Coronary artery (tissue), 2 donors: ENCODE results near the gene PAQR3.
A peak's percentile ranks its signal among the peaks of the same experiment; 100 is the strongest.

Experiments
- DNase-seq: peaks from one replicate; pipeline ENCODE4 v3.0.0-alpha.2; 2017; ENCODE audit warnings: low spot score
- H3K27ac ChIP-seq, 2 donors: fragments of 200-600 bp; sonication (generic); one replicate each; pipeline ENCODE4 v1.5.1; 2016 to 2019
- H3K4me3 ChIP-seq: fragments of 200-600 bp; sonication (generic); 2 replicates; pipeline ENCODE4 v1.5.1; 2016; ENCODE audit warnings: mild to moderate bottlenecking, moderate library complexity
- TF ChIP-seq, protein P1 (sequence below): fragments of 200-600 bp; sonication (generic); IDR thresholded peaks from one replicate; pipeline ENCODE4 v1.5.1; 2019; ENCODE audit warnings: antibody characterized with exemption

The PAQR3 gene

DNA sequence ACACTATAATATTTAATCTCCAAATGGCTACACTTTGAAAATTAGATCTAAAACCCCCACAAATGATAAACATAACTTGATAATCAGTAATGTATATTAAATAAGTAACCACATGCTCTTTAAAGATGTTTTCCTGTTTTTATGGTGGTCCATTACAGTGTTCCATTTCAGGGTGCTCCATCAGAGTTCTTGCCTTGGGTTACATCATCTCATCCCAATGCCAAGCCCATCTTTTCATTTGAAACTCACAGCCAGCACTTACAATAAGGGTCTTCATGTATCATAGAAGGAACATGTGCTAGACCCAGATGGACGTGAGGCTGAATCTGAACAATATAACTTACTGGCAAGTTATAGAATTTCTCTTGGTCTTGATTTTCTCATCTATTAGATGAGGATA, 10.5 kb upstream of the PAQR3 start:
- H3K4me3 ChIP-seq = no peak overlapping the region
- no peak for DNase-seq
- H3K27ac ChIP-seq = no peak overlapping the region
- TF ChIP-seq, protein P1, sequence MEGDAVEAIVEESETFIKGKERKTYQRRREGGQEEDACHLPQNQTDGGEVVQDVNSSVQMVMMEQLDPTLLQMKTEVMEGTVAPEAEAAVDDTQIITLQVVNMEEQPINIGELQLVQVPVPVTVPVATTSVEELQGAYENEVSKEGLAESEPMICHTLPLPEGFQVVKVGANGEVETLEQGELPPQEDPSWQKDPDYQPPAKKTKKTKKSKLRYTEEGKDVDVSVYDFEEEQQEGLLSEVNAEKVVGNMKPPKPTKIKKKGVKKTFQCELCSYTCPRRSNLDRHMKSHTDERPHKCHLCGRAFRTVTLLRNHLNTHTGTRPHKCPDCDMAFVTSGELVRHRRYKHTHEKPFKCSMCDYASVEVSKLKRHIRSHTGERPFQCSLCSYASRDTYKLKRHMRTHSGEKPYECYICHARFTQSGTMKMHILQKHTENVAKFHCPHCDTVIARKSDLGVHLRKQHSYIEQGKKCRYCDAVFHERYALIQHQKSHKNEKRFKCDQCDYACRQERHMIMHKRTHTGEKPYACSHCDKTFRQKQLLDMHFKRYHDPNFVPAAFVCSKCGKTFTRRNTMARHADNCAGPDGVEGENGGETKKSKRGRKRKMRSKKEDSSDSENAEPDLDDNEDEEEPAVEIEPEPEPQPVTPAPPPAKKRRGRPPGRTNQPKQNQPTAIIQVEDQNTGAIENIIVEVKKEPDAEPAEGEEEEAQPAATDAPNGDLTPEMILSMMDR = no peak

DNA sequence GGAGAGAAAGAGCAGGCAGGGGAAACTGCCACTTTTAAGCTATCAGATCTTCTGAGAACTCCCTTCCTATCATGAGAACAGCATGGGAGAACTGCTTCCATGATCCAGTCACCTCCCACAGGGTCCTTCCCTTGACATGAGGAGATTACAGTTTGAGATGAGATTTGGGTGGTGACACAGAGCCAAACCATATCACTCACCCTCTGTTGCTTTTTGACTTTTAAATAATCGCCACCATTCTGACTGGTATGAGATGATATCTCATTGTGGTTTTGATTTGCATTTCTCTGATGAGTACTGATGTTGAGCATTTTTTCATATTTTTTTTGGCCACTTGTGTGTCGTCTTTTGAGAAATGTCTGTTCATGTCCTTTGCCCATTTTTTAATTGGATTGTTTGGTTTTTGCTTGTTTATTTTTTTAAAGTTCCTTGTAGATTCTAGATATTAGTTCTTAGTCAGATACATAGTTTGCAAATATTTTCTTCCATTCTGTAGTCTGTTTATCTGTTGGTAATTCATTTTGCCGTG, 6.5 kb upstream of the PAQR3 start:
- DNase-seq = no peak
- no peak overlapping the region for H3K4me3 ChIP-seq
- no peak overlapping the region for H3K27ac ChIP-seq
- TF ChIP-seq, protein P1 = no peak

DNA sequence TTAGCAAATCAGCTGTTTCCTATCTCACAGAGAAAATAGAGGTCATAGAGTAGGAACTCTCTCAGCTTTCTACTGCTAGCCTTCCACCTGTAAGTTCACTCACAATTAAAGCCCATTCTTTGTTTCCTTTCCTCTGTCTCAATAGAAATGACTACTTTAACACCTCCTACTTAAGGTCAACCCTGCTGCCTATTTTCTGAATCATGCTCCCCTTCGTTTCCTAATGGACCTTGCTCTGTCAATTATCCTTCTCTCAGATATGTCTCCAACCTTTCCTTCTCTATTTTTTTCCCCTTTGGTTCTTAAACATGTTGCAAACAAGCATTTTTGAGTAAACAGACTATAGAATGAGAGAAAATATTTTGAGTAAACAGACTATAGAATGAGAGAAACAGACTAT, 5.1 kb upstream of the PAQR3 start:
- DNase-seq = no peak
- no peak overlapping the region for H3K4me3 ChIP-seq
- H3K27ac ChIP-seq = no peak overlapping the region
- TF ChIP-seq, protein P1 = no peak

DNA sequence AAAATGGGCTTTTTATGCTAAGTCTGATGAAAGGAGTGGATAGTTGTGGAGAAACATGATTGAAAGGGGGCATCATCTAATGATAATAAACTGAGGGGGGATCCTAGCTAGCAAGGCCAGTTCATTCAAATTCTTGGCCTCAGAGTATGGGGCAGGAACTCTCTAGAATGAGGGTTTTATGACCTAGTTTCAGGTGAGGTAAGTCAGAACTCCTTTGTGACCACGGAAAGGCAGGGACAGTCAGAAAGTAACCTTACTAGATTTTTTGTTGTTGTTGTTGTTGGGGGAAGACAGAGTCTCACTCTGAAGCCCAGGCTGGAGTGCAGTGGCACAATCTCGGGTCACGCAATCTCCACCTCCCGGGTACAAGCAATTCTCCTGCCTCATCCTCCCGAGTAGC, 1.5 kb upstream of the PAQR3 start:
- TF ChIP-seq, protein P1 = no peak
- Histone ChIP-seq H3K27ac (no peak overlapping the region), H3K4me3 (no peak overlapping the region)
- no peak for DNase-seq

DNA sequence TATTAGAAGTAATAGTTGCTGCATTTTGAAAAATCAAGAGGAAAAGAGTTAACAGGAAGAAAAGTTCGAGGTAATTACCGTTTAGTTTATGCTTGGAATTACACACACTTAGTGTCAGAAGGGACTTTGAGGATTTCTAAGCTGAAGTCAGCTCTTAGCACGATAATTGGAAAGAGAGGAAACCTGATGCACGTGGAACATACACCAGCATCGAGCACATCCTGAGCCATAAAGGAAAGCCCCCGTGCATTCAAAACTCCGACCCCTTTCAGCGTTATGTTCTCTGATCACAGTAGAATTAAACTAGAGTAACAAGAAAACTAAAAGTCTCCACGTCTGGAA, 400 bp upstream of the PAQR3 start:
- Histone ChIP-seq H3K27ac (no peak overlapping the region), H3K4me3 (peak overlapping the region; percentile 81)
- no peak for DNase-seq
- TF ChIP-seq, protein P1 = no peak

DNA sequence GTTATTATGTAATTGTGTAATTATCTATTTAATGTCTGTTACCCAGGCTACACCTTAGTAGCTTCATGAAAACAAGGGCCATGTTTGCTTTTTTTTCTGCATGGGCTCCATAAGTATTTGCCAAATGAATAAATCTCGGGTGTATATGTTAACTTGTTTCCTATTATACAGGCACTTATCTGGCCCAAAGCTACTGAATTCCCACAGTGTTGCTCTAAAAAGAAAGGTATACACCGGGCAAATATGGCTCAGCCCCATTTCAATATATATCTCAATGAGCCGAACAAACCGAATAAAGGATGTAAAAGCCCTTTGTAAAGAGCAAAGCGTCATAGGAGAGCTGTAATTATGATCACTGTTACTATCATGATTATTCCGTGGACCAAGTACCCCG, 767 bp downstream of the PAQR3 start:
- DNase-seq = no peak
- peak overlapping the region; percentile 81 for H3K4me3 ChIP-seq
- H3K27ac ChIP-seq = peak overlapping the region in 1 of 2 donors; percentile 75
- TF ChIP-seq, protein P1 = no peak

DNA sequence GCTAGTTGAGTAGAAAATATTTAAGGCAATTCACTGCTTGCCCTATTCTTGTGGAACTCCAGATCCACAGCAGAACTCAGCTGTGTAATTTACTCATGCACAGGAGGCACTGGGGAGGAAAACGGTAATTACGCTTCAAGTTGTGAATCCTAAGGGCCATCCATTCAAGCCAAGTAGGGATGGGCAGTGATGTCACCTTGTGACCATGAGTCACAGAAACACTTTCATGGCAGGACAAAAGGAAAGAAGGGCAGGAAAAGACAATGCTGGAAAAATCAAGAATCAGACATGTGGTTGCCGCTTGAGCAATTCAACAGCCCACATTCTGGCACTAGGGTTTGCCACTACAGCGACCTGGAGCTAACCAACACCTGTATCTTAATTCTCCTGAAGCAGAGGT, 1.4 kb downstream of the PAQR3 start:
- peak overlapping the region; percentile 81 for H3K4me3 ChIP-seq
- TF ChIP-seq, protein P1 = no peak
- no peak overlapping the region for H3K27ac ChIP-seq
- DNase-seq = no peak
